GM12878 (cell line): ENCODE results near the gene MFSD1. TPM values are rescaled to one million over a fixed set of nuclear protein-coding genes. Genes with fewer than 3 reads are reported as not detected.
A peak's percentile ranks its signal among the peaks of the same experiment; 100 is the strongest.

Experiments used
- ATAC-seq: fragments of 200-7000 bp; cut with Tn5 transposase; 3 replicates; pipeline ENCODE4 v1.9.1; 2020; ENCODE audit warnings: mild to moderate bottlenecking, moderate library complexity
- BruUV-seq: library from RNA; stranded (reverse); fragments of 400-500 nt; replicated peaks from 2 replicates; lab custom pipeline; 2021; lab: Mats Ljungman, UMichigan
- CTCF ChIA-PET: fragments of 300-600 bp; sonication (Branson Sonifier 250); formaldehyde crosslinking; extraction: SDS; loops from one replicate; lab custom pipeline; 2021; ENCODE audit warnings: inconsistent platforms; lab: Yijun Ruan, JAX
- POLR2A ChIA-PET: fragments of 350-600 bp; formaldehyde crosslinking; extraction: SDS; loops from one replicate; lab custom pipeline; 2021; ENCODE audit warnings: inconsistent platforms; lab: Charles Lee
- RAD21 ChIA-PET: fragments of 300-600 bp; sonication (Branson Sonifier 250); formaldehyde crosslinking; loops from one replicate; lab custom pipeline; 2023; ENCODE audit warnings: antibody characterized with exemption; ENCODE audit not compliant: unreplicated experiment; lab: Charles Lee
- SMC1A ChIA-PET: fragments of 300-600 bp; sonication (Branson Sonifier 250); formaldehyde crosslinking; loops from one replicate; lab custom pipeline; 2023; ENCODE audit not compliant: unreplicated experiment, uncharacterized antibody; lab: Charles Lee
- DNase-seq: peaks from one replicate; pipeline ENCODE4 v3.0.0-alpha.2; 2011; ENCODE audit warnings: low read depth, low spot score
- FAIRE-seq: peaks from 3 replicates; lab custom pipeline; 2011; peaks lifted over from hg19 to GRCh38; lab: Jason Lieb, UNC
- H2AFZ ChIP-seq: 2 replicates; pipeline ENCODE4 v1.6.0; 2011; ENCODE audit warnings: low read depth, low read length, control low read depth; ENCODE audit not compliant: control insufficient read depth
- H3K27ac ChIP-seq: 2 replicates; pipeline ENCODE4 v1.5.1; 2011; ENCODE audit warnings: control low read depth; ENCODE audit not compliant: control insufficient read depth, insufficient read depth
- H3K27me3 ChIP-seq, 2 experiments: replicated peaks in 1 of 2; 2 replicates each; pipeline versions ENCODE4 v1.6.0 to v1.6.1; 2011; ENCODE audit warnings: low read length in 1 of 2; ENCODE audit not compliant: control insufficient read depth in 2 of 2, insufficient read depth in 2 of 2
- H3K36me3 ChIP-seq, 2 experiments: 2 replicates each; pipeline ENCODE4 v1.5.1; 2011; ENCODE audit warnings: low read length in 1 of 2; ENCODE audit not compliant: control insufficient read depth in 2 of 2, insufficient read depth in 2 of 2
- H3K4me1 ChIP-seq: 2 replicates; pipeline ENCODE4 v1.6.1; 2011; ENCODE audit warnings: mild to moderate bottlenecking, low read length, moderate library complexity, mixed read lengths; ENCODE audit not compliant: control insufficient read depth, insufficient read depth
- H3K4me2 ChIP-seq: 2 replicates; pipeline ENCODE4 v1.6.0; 2011; ENCODE audit warnings: control low read depth; ENCODE audit not compliant: control insufficient read depth, insufficient read depth
- H3K4me3 ChIP-seq: fragments of 200-600 bp; sonication (generic); 2 replicates; pipeline ENCODE4 v1.5.1; 2016
- H3K79me2 ChIP-seq: 2 replicates; pipeline ENCODE4 v1.6.0; 2011; ENCODE audit warnings: low read length; ENCODE audit not compliant: control insufficient read depth, insufficient read depth
- H3K9ac ChIP-seq: 2 replicates; pipeline ENCODE4 v1.8.0; 2011; ENCODE audit warnings: low read length, control low read depth, mixed read lengths; ENCODE audit not compliant: control insufficient read depth, insufficient read depth
- H3K9me3 ChIP-seq: replicated peaks from 3 replicates; pipeline ENCODE4 v1.5.1; 2011; ENCODE audit warnings: mild to moderate bottlenecking, low read length; ENCODE audit not compliant: control insufficient read depth, insufficient read depth
- H4K20me1 ChIP-seq: 2 replicates; pipeline ENCODE4 v1.6.0; 2011; ENCODE audit not compliant: control insufficient read depth, insufficient read depth
- BCL11A ChIP-seq: IDR thresholded peaks from 2 replicates; pipeline ENCODE4 v1.6.1; 2011; ENCODE audit warnings: low read depth, low read length
- CHD1 ChIP-seq: IDR thresholded peaks from 2 replicates; pipeline ENCODE4 v1.6.1; 2012; ENCODE audit warnings: low read depth, low read length, improper control_type of control experiment
- GABPA ChIP-seq: IDR thresholded peaks from 2 replicates; pipeline ENCODE4 v1.6.1; 2014; ENCODE audit warnings: antibody characterized with exemption, low read depth, mild to moderate bottlenecking, inconsistent platforms
- HDAC2 ChIP-seq: fragments of 200-600 bp; sonication (generic); IDR thresholded peaks from 2 replicates; pipeline ENCODE4 v1.6.1; 2017
- IKZF2 ChIP-seq, 2 experiments: fragments of 450-650 bp; IDR thresholded peaks; 2 replicates each; pipeline ENCODE4 v1.6.1; 2017; ENCODE audit warnings: mild to moderate bottlenecking in 2 of 2, moderate library complexity in 2 of 2
- POLR2A ChIP-seq: IDR thresholded peaks from 2 replicates; pipeline ENCODE4 v1.6.1; 2011; ENCODE audit warnings: low read depth, mild to moderate bottlenecking, low read length
- POLR2AphosphoS2 ChIP-seq: IDR thresholded peaks from 2 replicates; pipeline ENCODE4 v1.6.1; 2011; ENCODE audit warnings: low read depth, mild to moderate bottlenecking, low read length, improper control_type of control experiment, moderate library complexity
- RELA ChIP-seq: fragments of 450-650 bp; IDR thresholded peaks from 2 replicates; pipeline ENCODE4 v1.8.0; 2014; ENCODE audit warnings: borderline replicate concordance; ENCODE audit not compliant: partially characterized antibody
- SMAD1 ChIP-seq: fragments of 450-650 bp; IDR thresholded peaks from 2 replicates; pipeline ENCODE4 v1.6.1; 2018; ENCODE audit warnings: mild to moderate bottlenecking, low read depth; ENCODE audit not compliant: partially characterized antibody
- SMC3 ChIP-seq: IDR thresholded peaks from 2 replicates; pipeline ENCODE4 v1.6.1; 2011; ENCODE audit warnings: low read length, improper control_type of control experiment, borderline replicate concordance
- SRF ChIP-seq, 2 experiments: IDR thresholded peaks; 2 replicates each; pipeline ENCODE4 v1.6.1; 2011; ENCODE audit warnings: low read depth in 2 of 2, low read length in 2 of 2, mild to moderate bottlenecking in 1 of 2, moderate library complexity in 1 of 2
- STAT3 ChIP-seq: IDR thresholded peaks from 2 replicates; pipeline ENCODE4 v1.6.1; 2011; ENCODE audit warnings: low read depth, low read length, improper control_type of control experiment
- TCF7 ChIP-seq: IDR thresholded peaks from 2 replicates; pipeline ENCODE4 v1.6.1; 2014; ENCODE audit warnings: antibody characterized with exemption, borderline replicate concordance
- YBX1 ChIP-seq: fragments of 450-650 bp; IDR thresholded peaks from 2 replicates; pipeline ENCODE4 v1.6.1; 2016; ENCODE audit warnings: antibody characterized with exemption
- YY1 ChIP-seq: IDR thresholded peaks from 2 replicates; pipeline ENCODE4 v1.6.1; 2011; ENCODE audit warnings: low read depth, mild to moderate bottlenecking, low read length
- WGBS: methylation state at CpG from one replicate; pipeline ENCODE4 v1.1.6; 2016; ENCODE audit warnings: low lambda C conversion rate; ENCODE audit not compliant: insufficient replicate concordance, insufficient coverage; ENCODE audit errors: missing lambda C conversion rate; 5-methylcytosine and 5-hydroxymethylcytosine counted together
- in situ Hi-C: fragments of 300-500 bp; cut with MboI; formaldehyde crosslinking; loops from 9 replicates; pipeline ENCODE4 v1.14.3; 2018; ENCODE audit warnings: mixed read lengths
- intact Hi-C: fragments of 100-400 bp; cut with micrococcal nuclease; formaldehyde crosslinking; loops from one replicate; pipeline ENCODE4 v1.14.2; 2022; ENCODE audit not compliant: unreplicated experiment
- polyA plus RNA-seq, 11 experiments: library from polyadenylated mRNA; depleted of rRNA in 4 of 11; unstranded in 6 of 11; stranded (reverse) in 5 of 11; fragments of >200 nt; fragmentation: Nextera tagmentation in 4 of 11; fragmentation: Illumina TruSeq in 1 of 11; extraction: Ambion mirVana in 4 of 11; extraction: Trizol in 1 of 11; gene quantifications; 1 replicate in 1 of 11; 2 replicates in 10 of 11; pipeline versions ENCODE4 v1.2.1 to v1.2.3, GENCODE V29; 2011 to 2016; ENCODE audit warnings: inconsistent platforms in 2 of 11, missing spikeins in 2 of 11, low read depth in 1 of 11
- total RNA-seq, 4 experiments: library from RNA; depleted of rRNA in 3 of 4; stranded (reverse); fragments of >200 nt in 3 of 4; fragmentation: Illumina TruSeq in 1 of 4; extraction: Trizol in 1 of 4; gene quantifications; 2 replicates each; pipeline versions ENCODE4 v1.2.1 to v1.2.3, GENCODE V29; 2013 to 2021
- TF ChIP-seq, protein P1 (sequence below): fragments of 450-650 bp; IDR thresholded peaks from 2 replicates; pipeline ENCODE4 v1.6.1; 2016; ENCODE audit warnings: mild to moderate bottlenecking
- TF ChIP-seq, protein P2 (sequence below): IDR thresholded peaks from 2 replicates; pipeline ENCODE4 v1.6.1; 2012; ENCODE audit warnings: mild to moderate bottlenecking, low read depth, low read length
- TF ChIP-seq, protein P3 (sequence below): fragments of 150-350 bp; IDR thresholded peaks from 2 replicates; pipeline ENCODE4 v1.6.1; 2014; ENCODE audit warnings: mild to moderate bottlenecking, low read depth, low read length

MFSD1 gene
- total and polyA plus RNA-seq, 10 of the 15 experiments (the other 5 are each of a cell fraction or from before 2014, with no cell fraction given) = 7.3 to 41.7 (median 28.6) TPM

DNA sequence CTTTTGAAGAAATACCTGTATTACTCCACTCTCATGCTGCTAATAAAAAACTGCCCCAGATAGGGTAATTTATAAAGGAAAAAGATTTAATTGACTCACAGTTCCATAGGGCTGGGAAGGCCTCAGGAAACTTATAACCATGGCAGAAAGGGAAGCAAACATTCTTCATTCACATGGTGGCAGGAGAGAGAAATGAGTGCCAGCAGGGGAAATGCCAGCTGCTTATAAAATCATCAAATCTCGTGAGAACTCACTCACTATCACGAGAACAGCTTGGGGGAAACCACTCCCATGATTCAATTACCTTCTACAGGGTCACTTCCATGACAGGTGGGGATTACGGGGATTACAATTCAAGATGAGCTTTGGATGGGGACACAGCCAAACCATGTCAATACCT is 18.7 kb downstream of the MFSD1 start:
- DNase-seq (no peak), FAIRE-seq (peak; percentile 18), ATAC-seq (no peak)
- RAD21 ChIA-PET = no interaction called here
- SMC1A ChIA-PET = interaction anchor here (0.6 kb wide), 2 partner anchors 10 to 109 kb away, joined by 3 read pairs; no protein-coding TSS in a partner anchor
- POLR2A ChIA-PET = no interaction called here
- in situ Hi-C loops (no loop called here), intact Hi-C loops (no loop called here)
- Histone ChIP-seq H4K20me1 (no peaks in the 10 kb centered on the region), H3K27me3 (no peaks in the 10 kb centered on the region), H3K4me2 (no peak overlapping the region), H3K9me3 (no peaks in the 10 kb centered on the region), H2AFZ (no peak overlapping the region), H3K4me1 (no peaks in the 10 kb centered on the region), H3K36me3 (peaks cover 1 to 4% of the 10 kb centered on the region in 2 experiments; a peak in 3 of 4 replicates), H3K27ac (no peak overlapping the region), H3K79me2 (no peaks in the 10 kb centered on the region), H3K4me3 (no peak overlapping the region), H3K9ac (no peak overlapping the region)
- BruUV-seq = no TSS peak
- 79% methylated on average over 3 of the region's 3 CpGs for WGBS
- CTCF ChIA-PET = interaction anchor here (1.0 kb wide), 1 partner anchor 24 kb away, joined by 3 read pairs; no protein-coding TSS in a partner anchor
- TF ChIP-seq YY1 (no peak), POLR2AphosphoS2 (no peak), POLR2A (no peak), RELA (no peak), CHD1 (no peak), HDAC2 (no peak), GABPA (no peak), SMAD1 (no peak), SRF (IDR thresholded peaks at IDR 0.05; ENCODE audit: low read depth in 2 of 2, low read length in 2 of 2) (no peak), IKZF2 (IDR thresholded peaks at IDR 0.05) (no peak), YBX1 (no peak), SMC3 (no peak), BCL11A (no peak), TCF7 (no peak), STAT3 (no peak)
- TF ChIP-seq, protein P1, sequence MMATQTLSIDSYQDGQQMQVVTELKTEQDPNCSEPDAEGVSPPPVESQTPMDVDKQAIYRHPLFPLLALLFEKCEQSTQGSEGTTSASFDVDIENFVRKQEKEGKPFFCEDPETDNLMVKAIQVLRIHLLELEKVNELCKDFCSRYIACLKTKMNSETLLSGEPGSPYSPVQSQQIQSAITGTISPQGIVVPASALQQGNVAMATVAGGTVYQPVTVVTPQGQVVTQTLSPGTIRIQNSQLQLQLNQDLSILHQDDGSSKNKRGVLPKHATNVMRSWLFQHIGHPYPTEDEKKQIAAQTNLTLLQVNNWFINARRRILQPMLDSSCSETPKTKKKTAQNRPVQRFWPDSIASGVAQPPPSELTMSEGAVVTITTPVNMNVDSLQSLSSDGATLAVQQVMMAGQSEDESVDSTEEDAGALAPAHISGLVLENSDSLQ = no peak
- TF ChIP-seq, protein P2, sequence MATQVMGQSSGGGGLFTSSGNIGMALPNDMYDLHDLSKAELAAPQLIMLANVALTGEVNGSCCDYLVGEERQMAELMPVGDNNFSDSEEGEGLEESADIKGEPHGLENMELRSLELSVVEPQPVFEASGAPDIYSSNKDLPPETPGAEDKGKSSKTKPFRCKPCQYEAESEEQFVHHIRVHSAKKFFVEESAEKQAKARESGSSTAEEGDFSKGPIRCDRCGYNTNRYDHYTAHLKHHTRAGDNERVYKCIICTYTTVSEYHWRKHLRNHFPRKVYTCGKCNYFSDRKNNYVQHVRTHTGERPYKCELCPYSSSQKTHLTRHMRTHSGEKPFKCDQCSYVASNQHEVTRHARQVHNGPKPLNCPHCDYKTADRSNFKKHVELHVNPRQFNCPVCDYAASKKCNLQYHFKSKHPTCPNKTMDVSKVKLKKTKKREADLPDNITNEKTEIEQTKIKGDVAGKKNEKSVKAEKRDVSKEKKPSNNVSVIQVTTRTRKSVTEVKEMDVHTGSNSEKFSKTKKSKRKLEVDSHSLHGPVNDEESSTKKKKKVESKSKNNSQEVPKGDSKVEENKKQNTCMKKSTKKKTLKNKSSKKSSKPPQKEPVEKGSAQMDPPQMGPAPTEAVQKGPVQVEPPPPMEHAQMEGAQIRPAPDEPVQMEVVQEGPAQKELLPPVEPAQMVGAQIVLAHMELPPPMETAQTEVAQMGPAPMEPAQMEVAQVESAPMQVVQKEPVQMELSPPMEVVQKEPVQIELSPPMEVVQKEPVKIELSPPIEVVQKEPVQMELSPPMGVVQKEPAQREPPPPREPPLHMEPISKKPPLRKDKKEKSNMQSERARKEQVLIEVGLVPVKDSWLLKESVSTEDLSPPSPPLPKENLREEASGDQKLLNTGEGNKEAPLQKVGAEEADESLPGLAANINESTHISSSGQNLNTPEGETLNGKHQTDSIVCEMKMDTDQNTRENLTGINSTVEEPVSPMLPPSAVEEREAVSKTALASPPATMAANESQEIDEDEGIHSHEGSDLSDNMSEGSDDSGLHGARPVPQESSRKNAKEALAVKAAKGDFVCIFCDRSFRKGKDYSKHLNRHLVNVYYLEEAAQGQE = no peak
- TF ChIP-seq, protein P3, sequence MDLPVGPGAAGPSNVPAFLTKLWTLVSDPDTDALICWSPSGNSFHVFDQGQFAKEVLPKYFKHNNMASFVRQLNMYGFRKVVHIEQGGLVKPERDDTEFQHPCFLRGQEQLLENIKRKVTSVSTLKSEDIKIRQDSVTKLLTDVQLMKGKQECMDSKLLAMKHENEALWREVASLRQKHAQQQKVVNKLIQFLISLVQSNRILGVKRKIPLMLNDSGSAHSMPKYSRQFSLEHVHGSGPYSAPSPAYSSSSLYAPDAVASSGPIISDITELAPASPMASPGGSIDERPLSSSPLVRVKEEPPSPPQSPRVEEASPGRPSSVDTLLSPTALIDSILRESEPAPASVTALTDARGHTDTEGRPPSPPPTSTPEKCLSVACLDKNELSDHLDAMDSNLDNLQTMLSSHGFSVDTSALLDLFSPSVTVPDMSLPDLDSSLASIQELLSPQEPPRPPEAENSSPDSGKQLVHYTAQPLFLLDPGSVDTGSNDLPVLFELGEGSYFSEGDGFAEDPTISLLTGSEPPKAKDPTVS = no peak
